ENCODE measurements around the gene KCNJ5. TPM values are rescaled to one million over a fixed set of nuclear protein-coding genes. Genes with fewer than 3 reads are reported as not detected.
A peak's percentile ranks its signal among the peaks of the same experiment; 100 is the strongest.

KCNJ5 gene
- total and polyA plus RNA-seq, 10 of the 15 experiments (the other 5 are each of a cell fraction or from before 2014, with no cell fraction given) = 0.03 TPM; not detected in 8

- TF ChIP-seq, protein P1, sequence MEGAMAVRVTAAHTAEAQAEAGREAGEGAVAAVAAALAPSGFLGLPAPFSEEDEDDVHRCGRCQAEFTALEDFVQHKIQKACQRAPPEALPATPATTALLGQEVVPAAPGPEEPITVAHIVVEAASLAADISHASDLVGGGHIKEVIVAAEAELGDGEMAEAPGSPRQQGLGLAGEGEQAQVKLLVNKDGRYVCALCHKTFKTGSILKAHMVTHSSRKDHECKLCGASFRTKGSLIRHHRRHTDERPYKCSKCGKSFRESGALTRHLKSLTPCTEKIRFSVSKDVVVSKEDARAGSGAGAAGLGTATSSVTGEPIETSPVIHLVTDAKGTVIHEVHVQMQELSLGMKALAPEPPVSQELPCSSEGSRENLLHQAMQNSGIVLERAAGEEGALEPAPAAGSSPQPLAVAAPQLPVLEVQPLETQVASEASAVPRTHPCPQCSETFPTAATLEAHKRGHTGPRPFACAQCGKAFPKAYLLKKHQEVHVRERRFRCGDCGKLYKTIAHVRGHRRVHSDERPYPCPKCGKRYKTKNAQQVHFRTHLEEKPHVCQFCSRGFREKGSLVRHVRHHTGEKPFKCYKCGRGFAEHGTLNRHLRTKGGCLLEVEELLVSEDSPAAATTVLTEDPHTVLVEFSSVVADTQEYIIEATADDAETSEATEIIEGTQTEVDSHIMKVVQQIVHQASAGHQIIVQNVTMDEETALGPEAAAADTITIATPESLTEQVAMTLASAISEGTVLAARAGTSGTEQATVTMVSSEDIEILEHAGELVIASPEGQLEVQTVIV (IDR thresholded peaks at IDR 0.05; ENCODE audit: borderline replicate concordance, partially characterized antibody) = no peak
- TF ChIP-seq MXI1 (IDR thresholded peaks at IDR 0.05; ENCODE audit: low read depth, low read length) = peak; percentile 89
- TF ChIP-seq NBN (IDR thresholded peaks at IDR 0.05) = no peak
- peak; percentile 94 for TF ChIP-seq JUND (IDR thresholded peaks at IDR 0.05; ENCODE audit: low read depth, low read length)
- peak; percentile 62; the same call in 1 of the 2 replicates for TF ChIP-seq RELB (IDR thresholded peaks at IDR 0.05; ENCODE audit: low read depth)
- no peak for TF ChIP-seq SPI1 (IDR thresholded peaks at IDR 0.05; ENCODE audit: borderline replicate concordance, insufficient read depth, low read depth, low read length)
- peak in 1 of 2 experiments; percentile 17; a peak in 2 of 4 replicates for TF ChIP-seq IKZF2 (IDR thresholded peaks at IDR 0.05)
- peak in 1 of 2 experiments; percentile 52; a peak in 1 of 4 replicates for TF ChIP-seq EP300 (IDR thresholded peaks at IDR 0.05; ENCODE audit: borderline replicate concordance in 1 of 2, control insufficient read depth in 1 of 2, low read depth in 2 of 2, low read length in 2 of 2)
- TF ChIP-seq IRF4 (IDR thresholded peaks at IDR 0.05; ENCODE audit: low read depth, low read length) = 0 out of 2 replicates have a peak, but pooled peaks have one; percentile 45
- TF ChIP-seq SREBF1 (IDR thresholded peaks at IDR 0.05; ENCODE audit: low read length) = 0 out of 2 replicates have a peak, but pooled peaks have one; percentile 35
- TF ChIP-seq TCF12 (IDR thresholded peaks at IDR 0.05; ENCODE audit: low read depth, low read length) = no peak
- TF ChIP-seq PKNOX1 (IDR thresholded peaks at IDR 0.05) = peak; percentile 96
- TF ChIP-seq KLF5 (IDR thresholded peaks at IDR 0.05; ENCODE audit: partially characterized antibody) = no peak
- peak in 1 of 2 experiments; percentile 42; a peak in 1 of 4 replicates for TF ChIP-seq BHLHE40 (IDR thresholded peaks at IDR 0.05; ENCODE audit: borderline replicate concordance in 1 of 2, low read depth in 2 of 2, low read length in 1 of 2)
- TF ChIP-seq SKIL (IDR thresholded peaks at IDR 0.05; ENCODE audit: low read depth, poor library complexity, severe bottlenecking) = peak; percentile 45
- TF ChIP-seq SREBF2 (IDR thresholded peaks at IDR 0.05; ENCODE audit: low read length) = no peak
- TF ChIP-seq DPF2 (IDR thresholded peaks at IDR 0.05) = peak; percentile 40; the same call in 1 of the 2 replicates
- no peak for TF ChIP-seq TARDBP (IDR thresholded peaks at IDR 0.05; ENCODE audit: borderline replicate concordance)
- no peak for TF ChIP-seq CHD1 (IDR thresholded peaks at IDR 0.05; ENCODE audit: low read depth, low read length)
- TF ChIP-seq PBX3 (IDR thresholded peaks at IDR 0.05; ENCODE audit: insufficient replicate concordance, low read depth, low read length) = peak; percentile 80
- no peak for TF ChIP-seq BRCA1 (IDR thresholded peaks at IDR 0.05; ENCODE audit: low read depth, low read length)
- TF ChIP-seq GABPA (IDR thresholded peaks at IDR 0.05; ENCODE audit: low read depth) = no peak
Observed at GRCh38 chr11:128965485-128965884, 74.3 kb downstream of the KCNJ5 start (continued).
